Measurements from ENCODE around the gene ADCY4.

GRCh38 chr14:24283796-24284460 is 50.9 kb downstream of the ADCY4 start:
- TF ChIP-seq EP300 (IDR thresholded peaks at IDR 0.05) (no peak), CTCF (IDR thresholded peaks at IDR 0.05) (no peak), POLR2A (IDR thresholded peaks at IDR 0.05) (no peak)

Data from ovary (tissue), 3 donors.